Endothelial cell of umbilical vein (primary cell): ENCODE measurements around the gene CTTNBP2NL. TPM values are rescaled to one million over a fixed set of nuclear protein-coding genes. Genes with fewer than 3 reads are reported as not detected.
A peak's percentile ranks its signal among the peaks of the same experiment; 100 is the strongest.

ENCODE experiments used
- BruUV-seq: library from RNA; stranded (reverse); fragments of 400-500 nt; replicated peaks from 2 replicates; lab custom pipeline; 2021; lab: Mats Ljungman, UMichigan
- CTCF ChIA-PET: fragments of 300-600, 350-600 bp; sonication (Branson Sonifier 250); formaldehyde crosslinking; loops from one replicate; lab custom pipeline; 2021; ENCODE audit warnings: antibody characterized with exemption, inconsistent platforms; lab: Charles Lee
- POLR2A ChIA-PET: fragments of 300-600, 350-600 bp; sonication (Branson Sonifier 250); formaldehyde crosslinking; loops from one replicate; lab custom pipeline; 2021; ENCODE audit warnings: antibody characterized with exemption, inconsistent platforms; lab: Charles Lee
- DNase-seq: peaks from one replicate; pipeline ENCODE4 v3.0.0-alpha.2; 2011; ENCODE audit warnings: low read depth, low spot score
- FAIRE-seq: peaks from 2 replicates; lab custom pipeline; 2011; peaks lifted over from hg19 to GRCh38; lab: Jason Lieb, UNC
- H2AFZ ChIP-seq: 2 replicates; pipeline ENCODE4 v1.6.0; 2012; ENCODE audit warnings: low read depth, low read length, control low read depth, inconsistent platforms
- H3K27ac ChIP-seq: 2 replicates; pipeline ENCODE4 v1.5.1; 2011; ENCODE audit warnings: low read depth, mild to moderate bottlenecking, control low read depth, low read length, moderate library complexity; ENCODE audit not compliant: insufficient read depth
- H3K27me3 ChIP-seq, 2 experiments: 2 replicates each; pipeline versions ENCODE4 v1.6.0 to v1.6.1; 2011; ENCODE audit warnings: low read length in 2 of 2, mixed read lengths in 1 of 2; ENCODE audit not compliant: control insufficient read depth in 2 of 2, insufficient read depth in 2 of 2
- H3K36me3 ChIP-seq, 2 experiments: 2 replicates in 1 of 2; 3 replicates in 1 of 2; pipeline ENCODE4 v1.5.1; 2011; ENCODE audit warnings: low read length in 2 of 2, mild to moderate bottlenecking in 1 of 2, moderate library complexity in 1 of 2; ENCODE audit not compliant: control insufficient read depth in 2 of 2, insufficient read depth in 2 of 2; ENCODE audit errors: extremely low read depth in 1 of 2
- H3K4me1 ChIP-seq: 3 replicates; pipeline ENCODE4 v1.5.1; 2011; ENCODE audit warnings: mild to moderate bottlenecking, low read length; ENCODE audit not compliant: control insufficient read depth, insufficient read depth; ENCODE audit errors: extremely low read depth
- H3K4me2 ChIP-seq: 2 replicates; pipeline ENCODE4 v1.6.1; 2011; ENCODE audit warnings: low read length, control low read depth, mixed read lengths; ENCODE audit not compliant: insufficient read depth
- H3K4me3 ChIP-seq, 3 experiments: fragments of 200-600 bp in 1 of 3; sonication (generic), shearing (Covaris generic) in 1 of 3; replicated peaks in 1 of 3; 2 replicates each; pipeline ENCODE4 v1.5.1; 2011 to 2016; ENCODE audit warnings: control low read depth in 3 of 3, low read length in 3 of 3, mild to moderate bottlenecking in 2 of 3, inconsistent platforms in 1 of 3, low read depth in 1 of 3, moderate library complexity in 1 of 3; ENCODE audit not compliant: insufficient read depth in 1 of 3
- H3K79me2 ChIP-seq: 2 replicates; pipeline ENCODE4 v1.6.0; 2012; ENCODE audit warnings: low read length, inconsistent platforms; ENCODE audit not compliant: control insufficient read depth, insufficient read depth
- H3K9ac ChIP-seq: replicated peaks from 2 replicates; pipeline ENCODE3; 2011; ENCODE audit warnings: low read length, control low read depth; ENCODE audit not compliant: insufficient read depth; ENCODE audit errors: extremely low read depth
- H3K9me1 ChIP-seq: replicated peaks from 3 replicates; pipeline ENCODE4 v1.6.0; 2011; ENCODE audit warnings: mild to moderate bottlenecking, low read length; ENCODE audit not compliant: control insufficient read depth, insufficient read depth; ENCODE audit errors: extremely low read depth
- H3K9me3 ChIP-seq: replicated peaks from 2 replicates; pipeline ENCODE4 v1.5.1; 2012; ENCODE audit warnings: low read length, inconsistent platforms; ENCODE audit not compliant: control insufficient read depth, insufficient read depth
- H4K20me1 ChIP-seq: replicated peaks from 2 replicates; pipeline ENCODE3; 2011; ENCODE audit warnings: mild to moderate bottlenecking, low read length; ENCODE audit not compliant: control insufficient read depth, insufficient read depth; ENCODE audit errors: extremely low read depth
- EZH2 ChIP-seq: IDR thresholded peaks from 2 replicates; pipeline ENCODE4 v1.6.1; 2012; ENCODE audit warnings: borderline replicate concordance, low read depth, mild to moderate bottlenecking, moderate library complexity, low read length, inconsistent platforms; ENCODE audit not compliant: severe bottlenecking
- FOS ChIP-seq: IDR thresholded peaks from 2 replicates; pipeline ENCODE4 v1.6.1; 2011; ENCODE audit warnings: mild to moderate bottlenecking, low read length, moderate library complexity, borderline replicate concordance; ENCODE audit not compliant: insufficient read depth
- GATA2 ChIP-seq: IDR thresholded peaks from 2 replicates; pipeline ENCODE4 v1.7.0; 2011; ENCODE audit warnings: low read depth, mild to moderate bottlenecking, moderate library complexity, mixed read lengths, low read length; ENCODE audit not compliant: insufficient read length, insufficient read depth
- JUN ChIP-seq: IDR thresholded peaks from 2 replicates; pipeline ENCODE4 v1.6.1; 2011; ENCODE audit warnings: borderline replicate concordance, low read depth; ENCODE audit not compliant: insufficient read length, insufficient read depth
- MAX ChIP-seq: IDR thresholded peaks from 2 replicates; pipeline ENCODE4 v1.6.1; 2011; ENCODE audit not compliant: insufficient read depth, insufficient read length
- MYC ChIP-seq: IDR thresholded peaks from one replicate; pipeline ENCODE4 v1.6.1; 2011; ENCODE audit warnings: mild to moderate bottlenecking, low read depth, low read length
- POLR2A ChIP-seq: IDR thresholded peaks from 2 replicates; pipeline ENCODE4 v1.6.1; 2012; ENCODE audit warnings: low read depth, mild to moderate bottlenecking, control low read depth, low read length
- POLR2AphosphoS5 ChIP-seq: IDR thresholded peaks from 2 replicates; pipeline ENCODE4 v1.6.1; 2012; ENCODE audit warnings: low read depth, mild to moderate bottlenecking, control low read depth, low read length, moderate library complexity; ENCODE audit not compliant: insufficient read depth
- dilution Hi-C: fragments of 300-500 bp; cut with MboI; formaldehyde crosslinking; loops from one replicate; pipeline ENCODE4 v1.15.0; 2019; ENCODE audit warnings: low sequenced_read_pairs; ENCODE audit not compliant: extremely low pct_ligation_motif_present
- intact Hi-C: fragments of 100-400 bp; cut with micrococcal nuclease; formaldehyde crosslinking; loops from one replicate; pipeline ENCODE4 v1.10.0; 2022
- polyA plus RNA-seq, 4 experiments: library from polyadenylated mRNA; depleted of rRNA in 3 of 4; stranded (reverse) in 3 of 4; unstranded in 1 of 4; fragments of >200 nt; gene quantifications; 2 replicates each; pipeline versions ENCODE4 v1.2.1 to v1.2.3, GENCODE V29; 2011 to 2012; ENCODE audit warnings: missing spikeins in 1 of 4
- total RNA-seq: library from RNA; stranded (reverse); gene quantifications from 2 replicates; pipeline ENCODE4 v1.2.3, GENCODE V29; 2021
- TF ChIP-seq, protein P1 (sequence below), 2 donors: IDR thresholded peaks; 1 replicate in 1 of 2; 2 replicates in 1 of 2; pipeline ENCODE4 v1.5.1; 2011; ENCODE audit warnings: low read length in 2 of 2, mild to moderate bottlenecking in 2 of 2, moderate library complexity in 2 of 2, control low read depth in 1 of 2, inconsistent platforms in 1 of 2, low read depth in 1 of 2; ENCODE audit not compliant: insufficient read depth in 1 of 2; ENCODE audit errors: extremely low read depth in 1 of 2

The CTTNBP2NL gene
- total and polyA plus RNA-seq, 2 donors (not counting 3 experiments of a cell fraction or from before 2014, with no cell fraction given): 21.5 to 94.4 TPM

DNA sequence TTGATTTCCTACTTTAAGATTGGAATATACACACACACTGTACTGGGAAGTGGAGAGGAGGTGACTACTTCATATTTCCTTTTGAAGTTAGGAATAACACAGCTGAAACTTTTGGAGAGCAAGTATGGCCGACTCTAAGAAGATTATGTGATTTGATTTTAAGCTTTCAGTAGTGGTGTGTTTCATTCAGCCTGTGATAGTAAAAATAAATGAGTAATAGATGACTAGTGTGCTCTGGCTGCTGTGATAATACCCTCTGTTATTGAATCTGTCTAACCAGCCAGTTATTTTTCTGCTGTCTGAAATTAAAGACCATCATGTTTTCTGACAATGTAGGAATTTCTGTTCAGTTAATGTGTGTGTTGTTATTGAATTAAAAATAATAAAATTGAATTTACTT is 48.3 kb downstream of the CTTNBP2NL start:
- peaks cover 75% of the 10 kb centered on the region for H3K79me2 ChIP-seq

DNA sequence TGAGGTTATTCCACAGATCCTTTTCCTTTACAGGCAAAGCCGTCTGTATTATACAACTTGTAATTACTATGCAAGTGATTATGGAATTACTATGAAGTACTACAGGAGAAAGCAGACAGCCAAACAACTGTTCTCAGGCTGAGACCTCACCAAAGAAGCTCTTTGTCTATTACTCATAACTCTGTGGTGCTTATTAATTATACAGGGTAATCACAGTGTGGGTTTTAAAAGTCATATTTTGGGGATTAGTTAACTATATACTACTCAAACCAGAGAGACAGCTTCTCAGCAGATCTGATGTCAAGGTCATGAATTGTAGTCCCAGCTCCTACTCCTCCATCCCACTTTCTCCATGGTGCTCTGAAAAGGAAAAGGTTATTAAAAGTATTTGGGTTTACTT is 49.6 kb downstream of the CTTNBP2NL start:
- H3K79me2 ChIP-seq: peaks cover 72% of the 10 kb centered on the region
- no peak overlapping the region for H3K4me3 ChIP-seq
- H3K27me3 ChIP-seq: no peaks in the 10 kb centered on the region
- intact Hi-C loops (no loop called here), dilution Hi-C loops (no loop called here)
- H3K27ac ChIP-seq: no peak overlapping the region
- H3K4me1 ChIP-seq: peaks cover 31% of the 10 kb centered on the region
- no peaks in the 10 kb centered on the region for H3K9me3 ChIP-seq
- BruUV-seq: no TSS peak
- no peaks in the 10 kb centered on the region for H4K20me1 ChIP-seq
- H3K4me2 ChIP-seq: no peak overlapping the region
- FAIRE-seq: no peak
- no peaks in the 10 kb centered on the region for H3K9me1 ChIP-seq
- H2AFZ ChIP-seq: no peak overlapping the region
- peaks cover 0 to 20% of the 10 kb centered on the region in 2 experiments for H3K36me3 ChIP-seq
- DNase-seq: no peak
- H3K9ac ChIP-seq: no peak overlapping the region
- CTCF ChIA-PET: interaction anchor here (1.3 to 3.9 kb wide), 4 partner anchors 9 to 52 kb away, joined by 3 to 14 read pairs (median 7); no protein-coding TSS in a partner anchor
- TF ChIP-seq GATA2 (no peak), FOS (no peak), MYC (no peak), POLR2A (no peak), EZH2 (no peak), JUN (no peak), MAX (no peak), POLR2AphosphoS5 (no peak)
- TF ChIP-seq, protein P1, sequence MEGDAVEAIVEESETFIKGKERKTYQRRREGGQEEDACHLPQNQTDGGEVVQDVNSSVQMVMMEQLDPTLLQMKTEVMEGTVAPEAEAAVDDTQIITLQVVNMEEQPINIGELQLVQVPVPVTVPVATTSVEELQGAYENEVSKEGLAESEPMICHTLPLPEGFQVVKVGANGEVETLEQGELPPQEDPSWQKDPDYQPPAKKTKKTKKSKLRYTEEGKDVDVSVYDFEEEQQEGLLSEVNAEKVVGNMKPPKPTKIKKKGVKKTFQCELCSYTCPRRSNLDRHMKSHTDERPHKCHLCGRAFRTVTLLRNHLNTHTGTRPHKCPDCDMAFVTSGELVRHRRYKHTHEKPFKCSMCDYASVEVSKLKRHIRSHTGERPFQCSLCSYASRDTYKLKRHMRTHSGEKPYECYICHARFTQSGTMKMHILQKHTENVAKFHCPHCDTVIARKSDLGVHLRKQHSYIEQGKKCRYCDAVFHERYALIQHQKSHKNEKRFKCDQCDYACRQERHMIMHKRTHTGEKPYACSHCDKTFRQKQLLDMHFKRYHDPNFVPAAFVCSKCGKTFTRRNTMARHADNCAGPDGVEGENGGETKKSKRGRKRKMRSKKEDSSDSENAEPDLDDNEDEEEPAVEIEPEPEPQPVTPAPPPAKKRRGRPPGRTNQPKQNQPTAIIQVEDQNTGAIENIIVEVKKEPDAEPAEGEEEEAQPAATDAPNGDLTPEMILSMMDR (IDR thresholded peaks at IDR 0.05; ENCODE audit: extremely low read depth in 1 of 2, insufficient read depth in 1 of 2, low read depth in 1 of 2, low read length in 2 of 2): no peak
- POLR2A ChIA-PET: interaction anchor here (0.9 kb wide), 1 partner anchor 14 kb away, joined by 3 read pairs; no protein-coding TSS in a partner anchor

More for the DNA sequence above, 48.3 kb downstream of the CTTNBP2NL start:
- no peaks in the 10 kb centered on the region for H3K9me1 ChIP-seq
- peak overlapping the region; percentile 95 for H3K27ac ChIP-seq
- H3K4me1 ChIP-seq: peaks cover 45% of the 10 kb centered on the region
- no TSS peak for BruUV-seq
- no peaks in the 10 kb centered on the region for H3K9me3 ChIP-seq
- H2AFZ ChIP-seq: no peak overlapping the region
- POLR2A ChIA-PET: interaction anchor here (1.0 kb wide), 2 partner anchors 12 to 50 kb away, joined by 3 to 6 read pairs; no protein-coding TSS in a partner anchor
- H3K27me3 ChIP-seq: no peaks in the 10 kb centered on the region
- peaks cover 0 to 16% of the 10 kb centered on the region in 2 experiments for H3K36me3 ChIP-seq
- peak; percentile 70 for FAIRE-seq
- H3K4me3 ChIP-seq: no peak overlapping the region
- H3K4me2 ChIP-seq: peak overlapping the region; percentile 79
- TF ChIP-seq FOS: peak; percentile 40
- no peak for TF ChIP-seq MYC
- TF ChIP-seq JUN: peak; percentile 53
- H4K20me1 ChIP-seq: no peaks in the 10 kb centered on the region
- CTCF ChIA-PET: interaction anchor here (1.4 to 3.9 kb wide), 5 partner anchors 14 to 58 kb away, joined by 5 to 16 read pairs (median 8); no protein-coding TSS in a partner anchor
- dilution Hi-C loops (no loop called here), intact Hi-C loops (loop anchor here (1.0 kb wide), 2 partner anchors 9 to 50 kb away; no protein-coding TSS in a partner anchor)
- DNase-seq: peak; percentile 84
- peak overlapping the region; percentile 53 for H3K9ac ChIP-seq
